Left ventricle myocardium inferior (tissue), 1 donor: ENCODE data around the gene PTPN3. TPM values are rescaled to one million over a fixed set of nuclear protein-coding genes. Genes with fewer than 3 reads are reported as not detected.
"Not testable (repeated sequence)": the region's sequence is repeated elsewhere in the genome, so short reads cannot be mapped to it uniquely, and the experiment has no call there.

Experiments used
- DNase-seq: peaks from one replicate; pipeline ENCODE4 v3.0.0-alpha.2; 2020
- H3K27ac ChIP-seq: fragments of 200-600 bp; replicated peaks from 2 replicates; pipeline ENCODE4 v1.8.0; 2021
- H3K27me3 ChIP-seq: fragments of 200-600 bp; 2 replicates; pipeline ENCODE4 v1.8.0; 2021; ENCODE audit warnings: low read depth
- H3K36me3 ChIP-seq: fragments of 200-600 bp; 2 replicates; pipeline ENCODE4 v1.8.0; 2021
- H3K4me1 ChIP-seq: fragments of 200-600 bp; 2 replicates; pipeline ENCODE4 v1.8.0; 2021
- H3K4me3 ChIP-seq: fragments of 200-600 bp; 2 replicates; pipeline ENCODE4 v1.8.0; 2021; ENCODE audit warnings: mild to moderate bottlenecking, moderate library complexity
- H3K9me3 ChIP-seq: fragments of 200-600 bp; replicated peaks from 2 replicates; pipeline ENCODE4 v1.8.0; 2021
- intact Hi-C: fragments of 100-400 bp; cut with micrococcal nuclease; formaldehyde crosslinking; loops from one replicate; pipeline ENCODE4 v1.11.0; 2022
- total RNA-seq: library from RNA; stranded (reverse); fragmentation: NEBNext Ultra II Directional; extraction: Animal tissue kit (Norgen Biotek cat#: 25700); gene quantifications from one replicate; pipeline ENCODE4 v1.2.1, GENCODE V29; 2021
- TF ChIP-seq, protein P1 (sequence below): fragments of 200-600 bp; IDR thresholded peaks from 2 replicates; pipeline ENCODE4 v1.8.0; 2021; ENCODE audit warnings: antibody characterized with exemption, mild to moderate bottlenecking, borderline replicate concordance
- donor health status: DM: no; HTN: yes; CAD: no; lungs with severe emphysema.

PTPN3 gene
- total RNA-seq, 1 donor from 2014 or later, result 27.4 TPM

DNA sequence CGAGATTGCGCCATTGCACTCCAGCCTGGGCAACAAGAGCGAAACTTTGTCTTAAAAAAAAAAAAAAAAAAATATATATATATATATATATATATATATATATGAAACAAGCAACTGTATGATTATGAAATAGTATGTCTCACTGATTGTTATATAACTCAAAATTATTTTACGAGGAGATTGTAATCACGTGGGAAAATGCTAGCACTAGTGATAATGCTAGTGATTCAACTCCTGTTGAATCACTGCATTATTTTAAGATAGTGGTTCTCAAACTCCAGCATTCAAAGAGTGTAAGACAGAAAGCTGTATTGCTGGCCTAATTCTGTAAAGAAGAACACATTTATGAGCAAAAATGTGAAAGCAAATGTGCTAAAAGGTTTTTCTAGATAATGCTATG, 12.4 kb upstream of the PTPN3 start:
- Histone ChIP-seq H3K9me3 (no peaks in the 10 kb centered on the region), H3K27ac (no peak overlapping the region), H3K36me3 (no peaks in the 10 kb centered on the region), H3K4me1 (no peaks in the 10 kb centered on the region), H3K4me3 (no peak overlapping the region), H3K27me3 (peaks cover 24% of the 10 kb centered on the region)
- TF ChIP-seq, protein P1, sequence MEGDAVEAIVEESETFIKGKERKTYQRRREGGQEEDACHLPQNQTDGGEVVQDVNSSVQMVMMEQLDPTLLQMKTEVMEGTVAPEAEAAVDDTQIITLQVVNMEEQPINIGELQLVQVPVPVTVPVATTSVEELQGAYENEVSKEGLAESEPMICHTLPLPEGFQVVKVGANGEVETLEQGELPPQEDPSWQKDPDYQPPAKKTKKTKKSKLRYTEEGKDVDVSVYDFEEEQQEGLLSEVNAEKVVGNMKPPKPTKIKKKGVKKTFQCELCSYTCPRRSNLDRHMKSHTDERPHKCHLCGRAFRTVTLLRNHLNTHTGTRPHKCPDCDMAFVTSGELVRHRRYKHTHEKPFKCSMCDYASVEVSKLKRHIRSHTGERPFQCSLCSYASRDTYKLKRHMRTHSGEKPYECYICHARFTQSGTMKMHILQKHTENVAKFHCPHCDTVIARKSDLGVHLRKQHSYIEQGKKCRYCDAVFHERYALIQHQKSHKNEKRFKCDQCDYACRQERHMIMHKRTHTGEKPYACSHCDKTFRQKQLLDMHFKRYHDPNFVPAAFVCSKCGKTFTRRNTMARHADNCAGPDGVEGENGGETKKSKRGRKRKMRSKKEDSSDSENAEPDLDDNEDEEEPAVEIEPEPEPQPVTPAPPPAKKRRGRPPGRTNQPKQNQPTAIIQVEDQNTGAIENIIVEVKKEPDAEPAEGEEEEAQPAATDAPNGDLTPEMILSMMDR, result no peak
- intact Hi-C loops, result no loop called here
- no peak for DNase-seq

DNA sequence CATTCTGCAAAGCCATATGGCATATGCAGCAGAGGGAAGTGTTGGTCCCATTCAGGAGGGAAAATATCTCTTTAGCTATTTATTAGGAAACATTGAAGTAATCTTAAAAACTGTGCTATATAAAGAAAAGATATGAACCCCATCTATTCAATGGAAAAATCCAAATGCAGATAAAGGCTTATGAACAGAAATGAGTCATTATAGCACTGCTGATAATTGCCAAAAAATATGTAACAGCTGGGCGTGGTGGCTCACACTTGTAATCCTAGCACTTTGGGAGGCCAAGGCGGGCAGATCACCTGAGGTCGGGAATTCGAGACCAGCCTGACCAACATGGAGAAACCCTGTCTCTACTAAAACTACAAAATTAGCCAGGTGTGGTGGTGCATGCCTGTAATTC, 11.9 kb upstream of the PTPN3 start:
- H3K4me3 ChIP-seq, H3K27ac ChIP-seq, H3K36me3 ChIP-seq, H3K9me3 ChIP-seq, intact Hi-C loops, H3K4me1 ChIP-seq, DNase-seq: not testable (repeated sequence)
- H3K27me3 ChIP-seq, result peaks cover 24% of the 10 kb centered on the region

DNA sequence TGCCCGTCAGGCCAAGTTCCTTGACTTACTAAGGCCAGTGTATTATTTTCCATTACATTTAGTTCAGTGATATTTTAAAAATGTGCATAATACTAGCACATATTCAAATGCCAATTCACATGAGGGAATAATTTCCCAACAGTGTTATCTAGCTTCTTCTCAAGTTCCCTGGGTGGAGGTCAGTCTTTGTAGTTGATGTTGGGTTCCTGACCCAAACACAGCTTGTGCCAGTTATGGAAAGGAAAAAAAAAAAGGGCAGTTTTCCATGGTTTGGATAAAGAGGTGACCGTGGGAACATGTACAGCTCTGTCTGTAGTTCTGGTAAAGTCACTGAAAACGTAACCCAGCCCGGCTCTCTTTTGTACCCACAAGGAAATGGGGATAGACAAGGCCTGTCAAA, 11.5 kb upstream of the PTPN3 start:
- Histone ChIP-seq H3K27me3 (peaks cover 21% of the 10 kb centered on the region), H3K4me3 (no peak overlapping the region), H3K27ac (no peak overlapping the region), H3K4me1 (no peaks in the 10 kb centered on the region), H3K36me3 (no peaks in the 10 kb centered on the region), H3K9me3 (no peaks in the 10 kb centered on the region)
- intact Hi-C loops, result no loop called here
- DNase-seq, result no peak
- TF ChIP-seq, protein P1, result no peak

DNA sequence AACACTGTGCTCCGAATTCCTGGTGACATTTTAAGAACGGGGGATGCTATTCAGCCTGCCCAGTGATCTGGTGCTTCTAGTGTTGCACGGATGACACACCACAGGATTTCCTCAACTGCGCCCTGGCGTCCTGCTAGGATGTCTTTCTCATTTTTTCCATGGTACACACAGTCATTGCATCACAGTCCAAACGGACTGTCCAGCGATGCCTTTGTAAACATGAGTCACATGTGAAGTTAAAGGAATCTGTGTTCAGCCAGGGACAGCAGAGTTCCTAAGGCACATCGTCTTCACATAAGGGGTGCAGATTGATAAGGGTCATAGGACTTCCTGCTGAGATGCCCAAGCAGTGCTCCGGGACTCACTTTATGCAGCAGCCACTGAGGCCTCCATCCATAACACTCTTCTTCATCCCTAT, 9.3 kb upstream of the PTPN3 start:
- Histone ChIP-seq H3K27me3 (peaks cover 18% of the 10 kb centered on the region), H3K27ac (no peak overlapping the region), H3K4me3 (no peak overlapping the region), H3K36me3 (no peaks in the 10 kb centered on the region), H3K9me3 (no peaks in the 10 kb centered on the region), H3K4me1 (no peaks in the 10 kb centered on the region)
- intact Hi-C loops, result no loop called here
- no peak for DNase-seq
- TF ChIP-seq, protein P1, result no peak

DNA sequence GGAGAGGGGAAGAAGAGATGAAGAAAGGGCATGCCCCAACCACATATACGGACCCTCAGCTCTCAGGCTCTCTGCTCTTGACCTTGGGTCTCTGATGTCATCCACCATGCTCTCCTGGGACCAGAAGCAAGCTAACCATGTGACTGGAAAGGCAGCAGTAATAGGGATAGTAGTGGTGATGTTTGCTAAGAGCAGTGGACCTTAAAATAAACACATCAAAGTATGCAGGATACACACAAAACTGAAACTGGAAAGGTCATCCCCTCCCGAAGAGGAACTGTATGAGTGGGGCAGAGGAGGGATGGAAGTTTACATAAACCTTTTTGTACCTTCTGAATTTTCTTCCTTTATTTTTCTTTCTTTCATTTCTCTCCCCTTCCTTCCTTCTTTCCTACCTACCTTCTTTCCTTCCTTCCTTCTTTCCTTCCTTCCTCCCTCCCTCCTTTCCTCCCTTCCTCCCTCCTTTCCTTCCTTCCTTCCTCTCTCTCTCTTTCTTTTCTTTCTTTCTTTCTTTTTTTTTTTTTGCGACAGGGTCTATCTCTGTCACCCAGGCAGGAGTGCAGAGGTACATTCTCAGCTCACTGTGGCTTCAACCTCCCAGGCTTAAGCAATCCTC, 8.1 kb upstream of the PTPN3 start:
- no peaks in the 10 kb centered on the region for H3K9me3 ChIP-seq
- no peak overlapping the region for H3K4me3 ChIP-seq
- intact Hi-C loops, result no loop called here
- TF ChIP-seq, protein P1, result no peak
- no peaks in the 10 kb centered on the region for H3K4me1 ChIP-seq
- H3K27ac ChIP-seq, result no peak overlapping the region
- H3K36me3 ChIP-seq, result no peaks in the 10 kb centered on the region
- DNase-seq, result no peak
- peaks cover 28% of the 10 kb centered on the region for H3K27me3 ChIP-seq

DNA sequence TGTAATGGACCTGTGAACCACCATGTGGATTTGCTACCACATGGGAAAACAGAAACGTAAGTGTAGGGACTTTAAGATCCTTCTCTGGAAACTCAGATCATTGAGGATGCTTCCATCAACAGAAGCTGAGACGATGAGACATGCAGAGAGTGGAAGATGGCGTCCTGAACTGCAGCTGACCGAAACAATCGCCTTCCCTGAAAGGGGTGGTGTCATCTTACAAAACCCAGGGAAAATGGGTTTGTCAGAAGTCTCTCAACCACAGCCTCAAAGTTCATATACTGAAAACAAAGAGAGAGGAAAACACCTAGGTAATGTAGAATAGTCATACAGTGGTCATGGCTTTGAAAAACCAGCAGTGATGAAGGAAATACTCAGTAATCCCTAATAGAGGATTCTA, 6.6 kb upstream of the PTPN3 start:
- intact Hi-C loops, result no loop called here
- peaks cover 34% of the 10 kb centered on the region for H3K27me3 ChIP-seq
- TF ChIP-seq, protein P1, result no peak
- DNase-seq, result no peak
- no peak overlapping the region for H3K27ac ChIP-seq
- H3K4me1 ChIP-seq, result peaks cover 5% of the 10 kb centered on the region
- no peaks in the 10 kb centered on the region for H3K9me3 ChIP-seq
- no peak overlapping the region for H3K4me3 ChIP-seq
- no peaks in the 10 kb centered on the region for H3K36me3 ChIP-seq
